Measurements from ENCODE around the gene TTC39C.

GRCh38 chr18:23990474-23991410, 23.8 kb upstream of the TTC39C start:
- no peak for TF ChIP-seq CTCF (IDR thresholded peaks at IDR 0.05)
- TF ChIP-seq POLR2A (IDR thresholded peaks at IDR 0.05) = no peak

All from esophagus squamous epithelium (tissue), 4 donors.